Dedifferentiated amniotic fluid mesenchymal stem cell (primary cell): ENCODE results near the gene ENKUR.
"Not testable (repeated sequence)": the region's sequence is repeated elsewhere in the genome, so short reads cannot be mapped to it uniquely, and the experiment has no call there.

ENCODE experiments used
- DNase-seq: peaks from one replicate; pipeline ENCODE4 v3.0.0-alpha.2; 2016; ENCODE audit errors: extremely low spot score

The ENKUR gene

GRCh38 chr10:24973163-24973562 lies 42.8 kb downstream of the ENKUR start:
- no peak for DNase-seq

GRCh38 chr10:24971374-24971773 lies 44.6 kb downstream of the ENKUR start:
- no peak for DNase-seq

- DNase-seq: no peak
These were observed 46.1 kb downstream of the ENKUR start for GRCh38 chr10:24969841-24970281.

GRCh38 chr10:24968951-24969350 lies 47.0 kb downstream of the ENKUR start:
- not testable (repeated sequence) for DNase-seq

- no peak for DNase-seq
These were observed 47.6 kb downstream of the ENKUR start for GRCh38 chr10:24968349-24968748.

- no peak for DNase-seq
These were observed 48.9 kb downstream of the ENKUR start for GRCh38 chr10:24966962-24967481.

- no peak for DNase-seq
These were observed 50.9 kb downstream of the ENKUR start for GRCh38 chr10:24965051-24965450.

GRCh38 chr10:24963521-24964041 lies 52.4 kb downstream of the ENKUR start:
- DNase-seq: no peak

GRCh38 chr10:24962995-24963394 lies 53.0 kb downstream of the ENKUR start:
- no peak for DNase-seq

- DNase-seq: no peak
These were observed 54.4 kb downstream of the ENKUR start for GRCh38 chr10:24961582-24961981.

- DNase-seq: no peak
These were observed 56.6 kb downstream of the ENKUR start for GRCh38 chr10:24959382-24959730.

- DNase-seq: no peak
These were observed 57.1 kb downstream of the ENKUR start for GRCh38 chr10:24958721-24959381.

- DNase-seq: peak; percentile 94
These were observed 57.8 kb downstream of the ENKUR start for GRCh38 chr10:24958091-24958720.

GRCh38 chr10:24957624-24958051 lies 58.3 kb downstream of the ENKUR start:
- DNase-seq: peak; percentile 40

GRCh38 chr10:24953675-24954074 lies 62.3 kb downstream of the ENKUR start:
- DNase-seq: no peak

- DNase-seq: peak; percentile 45
These were observed 63.0 kb downstream of the ENKUR start for GRCh38 chr10:24952707-24953645.

- DNase-seq: no peak
These were observed 63.7 kb downstream of the ENKUR start, which contains the start of gene PRTFDC1 for GRCh38 chr10:24952143-24952706. Gene PRTFDC1, minus strand, starts transcription at chr10:24952606. Its CDS starts 31 bp downstream, at chr10:24952575.

GRCh38 chr10:24951201-24952142 lies 64.5 kb downstream of the ENKUR start:
- no peak for DNase-seq

- no peak for DNase-seq
These were observed 65.5 kb downstream of the ENKUR start for GRCh38 chr10:24950439-24950838.

- DNase-seq: no peak
These were observed 66.3 kb downstream of the ENKUR start for GRCh38 chr10:24949616-24950015.
